GM19043 (cell line): ENCODE results near the gene ANKFN1.

Experiments
- ATAC-seq: cut with Tn5 transposase; IDR thresholded peaks from one replicate; pipeline ENCODE4 v1.9.1; 2021; ENCODE audit warnings: low read depth; ENCODE audit not compliant: unreplicated experiment

ANKFN1 gene

DNA sequence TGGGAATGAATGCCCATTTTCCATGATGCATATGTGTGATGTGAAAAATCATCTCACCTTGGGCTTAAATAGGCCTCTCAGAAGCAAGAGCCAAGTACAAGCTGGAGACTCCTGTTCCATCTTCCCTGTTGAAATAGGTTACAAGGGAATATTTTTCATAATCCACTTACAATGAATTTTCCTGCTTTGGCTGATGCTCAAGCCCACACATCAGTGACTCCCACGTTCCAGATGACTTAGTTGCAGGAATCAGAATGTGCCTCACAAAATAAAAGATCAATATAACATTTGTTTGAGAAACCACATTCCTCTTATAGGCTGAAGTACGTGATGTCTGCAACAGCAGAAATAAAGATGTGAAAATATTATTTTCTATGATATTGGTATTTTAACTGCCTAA lies 24.1 kb downstream of the ANKFN1 start:
- ATAC-seq: no peak

- no peak for ATAC-seq
Observed at GRCh38 chr17:56178203-56178602, 24.9 kb downstream of the ANKFN1 start.

GRCh38 chr17:56182081-56182480 lies 28.8 kb downstream of the ANKFN1 start:
- no peak for ATAC-seq

GRCh38 chr17:56184650-56185049 lies 31.4 kb downstream of the ANKFN1 start:
- no peak for ATAC-seq

DNA sequence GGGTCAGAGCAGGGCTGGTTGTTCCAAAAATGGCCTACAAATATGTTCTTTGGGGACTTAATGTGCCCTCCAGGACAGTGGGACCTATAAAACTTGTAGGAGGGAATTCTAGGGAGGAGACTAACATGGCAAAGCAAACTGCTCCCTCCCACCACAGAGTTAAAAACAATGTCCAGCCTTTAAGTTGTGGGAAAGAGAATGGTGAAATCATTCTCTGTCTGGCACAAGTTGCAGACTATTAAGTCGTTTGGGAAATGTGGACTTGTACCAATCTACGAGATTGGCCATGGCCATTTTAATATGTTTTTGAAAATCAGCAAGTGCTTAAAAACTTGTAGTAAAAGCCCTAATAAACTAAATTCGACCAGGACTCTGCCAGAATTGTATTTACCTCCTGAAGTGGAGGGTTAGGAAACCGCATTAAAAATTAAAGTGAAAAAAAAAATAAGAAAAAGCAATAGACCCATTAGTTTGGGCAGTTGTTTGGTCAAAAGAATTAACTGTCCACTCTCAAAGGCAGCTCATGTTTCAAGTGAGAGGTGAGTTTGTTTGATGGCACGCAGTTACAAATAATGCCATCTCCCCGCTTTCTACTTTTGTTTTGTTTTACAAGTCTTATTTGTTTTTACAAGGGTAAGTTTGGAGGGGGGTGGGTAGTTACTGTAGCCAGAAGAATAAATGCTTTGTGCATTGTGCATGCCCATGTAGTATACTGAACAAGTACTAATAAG lies 32.4 kb downstream of the ANKFN1 start:
- ATAC-seq: no peak

GRCh38 chr17:56186222-56186786 lies 33.0 kb downstream of the ANKFN1 start:
- ATAC-seq: no peak

GRCh38 chr17:56203430-56203829 lies 50.2 kb downstream of the ANKFN1 start:
- no peak for ATAC-seq

DNA sequence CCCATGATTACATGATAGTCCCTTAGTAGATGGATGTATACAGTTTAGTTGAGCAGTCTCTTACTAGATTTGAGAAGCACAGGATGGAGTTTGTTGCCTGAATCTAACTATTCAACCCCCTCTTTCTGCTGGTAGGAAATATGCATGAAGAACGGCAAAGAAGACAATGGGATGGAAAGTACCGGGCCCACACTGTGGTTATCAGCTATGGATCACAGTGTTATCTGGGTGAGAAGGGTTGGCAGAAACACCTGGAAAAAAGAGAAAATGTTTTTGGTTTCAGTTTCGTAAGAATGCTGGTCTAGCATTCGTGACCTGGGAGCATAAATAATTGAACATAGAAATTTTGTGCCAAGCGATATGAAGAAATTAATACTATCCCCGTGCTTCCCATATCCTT lies 53.1 kb downstream of the ANKFN1 start:
- ATAC-seq: no peak

- no peak for ATAC-seq
Observed at GRCh38 chr17:56213031-56213430, 59.8 kb downstream of the ANKFN1 start.

DNA sequence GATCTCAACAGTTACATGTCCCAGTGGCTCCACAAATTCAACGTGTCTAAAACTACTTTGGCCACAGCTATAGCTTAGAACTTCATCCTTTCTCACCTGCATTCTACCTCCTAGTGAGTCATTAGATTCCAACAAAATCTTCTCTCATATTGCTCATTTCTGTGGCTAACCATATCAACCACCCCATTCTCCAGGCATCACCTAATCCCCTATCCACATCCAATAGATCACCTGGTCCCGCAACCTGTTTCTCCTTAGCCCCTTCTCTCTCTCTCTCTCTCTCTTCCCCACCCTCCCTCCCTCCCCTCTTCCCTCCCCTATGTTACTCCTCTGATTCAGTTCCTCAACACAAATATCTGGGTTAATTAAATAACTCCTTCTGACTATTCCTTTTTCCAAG lies 64.6 kb downstream of the ANKFN1 start:
- no peak for ATAC-seq

- no peak for ATAC-seq
Observed at GRCh38 chr17:56222255-56222654, 69.0 kb downstream of the ANKFN1 start.

- no peak for ATAC-seq
Observed at GRCh38 chr17:56230660-56231059, 77.4 kb downstream of the ANKFN1 start.

DNA sequence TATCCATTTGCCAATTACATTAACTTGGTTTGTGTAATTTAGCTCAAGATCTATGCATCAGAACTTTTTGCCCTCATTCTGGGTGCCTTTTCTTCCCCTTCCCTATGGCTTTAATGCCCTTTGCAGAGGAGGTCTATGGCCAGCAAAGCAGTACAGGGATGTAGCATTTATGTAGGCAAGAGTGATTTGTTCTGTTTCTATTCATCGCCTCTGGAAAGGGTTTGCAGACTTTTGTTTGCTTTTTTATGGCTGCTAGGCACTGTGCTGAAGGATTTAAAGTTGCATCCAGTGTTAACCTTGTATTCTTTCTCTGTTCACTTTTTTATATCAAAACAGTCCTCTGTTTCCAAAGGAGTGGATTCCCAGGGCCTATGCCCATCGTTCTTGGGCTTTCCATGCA lies 78.0 kb downstream of the ANKFN1 start:
- ATAC-seq: no peak

- ATAC-seq: no peak
Observed at GRCh38 chr17:56231693-56232092, 78.4 kb downstream of the ANKFN1 start.

- ATAC-seq: no peak
Observed at GRCh38 chr17:56244268-56244890, 91.1 kb downstream of the ANKFN1 start.

DNA sequence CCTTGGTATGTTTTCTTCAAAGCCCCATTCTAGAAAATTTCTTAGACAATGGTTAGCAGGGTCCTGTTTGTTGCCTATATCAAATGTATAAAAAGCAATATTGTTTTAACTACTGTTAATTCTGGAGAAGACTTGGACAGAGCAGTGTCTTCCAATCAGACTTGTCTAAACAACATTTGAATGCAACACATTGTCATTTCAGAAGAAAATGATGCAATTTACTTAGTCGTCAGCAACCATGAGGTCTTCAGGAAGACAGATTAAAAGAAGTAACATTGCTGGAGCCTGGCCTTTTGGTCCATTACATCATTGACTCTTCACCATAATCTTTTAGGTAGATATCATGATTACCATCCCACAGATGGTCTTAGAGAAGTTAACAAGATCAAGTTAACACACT lies 94.5 kb downstream of the ANKFN1 start:
- ATAC-seq: no peak

GRCh38 chr17:56257075-56257474 lies 103.8 kb downstream of the ANKFN1 start:
- no peak for ATAC-seq

DNA sequence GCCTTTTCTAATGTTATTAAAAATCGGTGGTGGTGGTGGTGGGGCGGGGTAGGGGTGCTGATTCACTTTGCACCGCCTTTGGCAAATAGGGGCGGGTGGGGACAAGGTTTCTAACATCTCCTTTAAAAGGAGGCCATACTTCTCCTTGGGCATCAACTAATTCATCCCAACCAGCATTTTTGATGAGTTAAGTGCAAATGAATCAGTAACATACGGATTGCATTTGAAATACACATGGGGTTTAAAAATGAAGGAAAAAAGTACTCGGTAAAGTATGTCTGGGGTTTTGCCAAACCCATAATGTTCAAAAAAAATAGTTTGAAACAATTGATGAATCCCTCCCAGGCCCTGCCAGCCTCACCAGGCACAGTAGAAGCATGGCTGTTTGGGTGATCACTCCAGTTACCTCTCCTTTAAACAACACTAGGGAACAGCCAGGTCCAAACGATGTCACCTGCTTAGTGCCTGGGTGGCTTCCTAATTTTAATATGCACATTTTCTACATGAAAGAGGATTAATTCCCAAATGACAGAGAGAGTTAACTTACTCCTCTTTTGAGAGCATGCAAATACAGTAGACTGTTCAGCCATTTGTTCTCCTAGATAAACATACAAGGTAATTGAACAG lies 107.2 kb downstream of the ANKFN1 start:
- ATAC-seq: no peak

- ATAC-seq: no peak
Observed at GRCh38 chr17:56262803-56263202, 109.5 kb downstream of the ANKFN1 start.

DNA sequence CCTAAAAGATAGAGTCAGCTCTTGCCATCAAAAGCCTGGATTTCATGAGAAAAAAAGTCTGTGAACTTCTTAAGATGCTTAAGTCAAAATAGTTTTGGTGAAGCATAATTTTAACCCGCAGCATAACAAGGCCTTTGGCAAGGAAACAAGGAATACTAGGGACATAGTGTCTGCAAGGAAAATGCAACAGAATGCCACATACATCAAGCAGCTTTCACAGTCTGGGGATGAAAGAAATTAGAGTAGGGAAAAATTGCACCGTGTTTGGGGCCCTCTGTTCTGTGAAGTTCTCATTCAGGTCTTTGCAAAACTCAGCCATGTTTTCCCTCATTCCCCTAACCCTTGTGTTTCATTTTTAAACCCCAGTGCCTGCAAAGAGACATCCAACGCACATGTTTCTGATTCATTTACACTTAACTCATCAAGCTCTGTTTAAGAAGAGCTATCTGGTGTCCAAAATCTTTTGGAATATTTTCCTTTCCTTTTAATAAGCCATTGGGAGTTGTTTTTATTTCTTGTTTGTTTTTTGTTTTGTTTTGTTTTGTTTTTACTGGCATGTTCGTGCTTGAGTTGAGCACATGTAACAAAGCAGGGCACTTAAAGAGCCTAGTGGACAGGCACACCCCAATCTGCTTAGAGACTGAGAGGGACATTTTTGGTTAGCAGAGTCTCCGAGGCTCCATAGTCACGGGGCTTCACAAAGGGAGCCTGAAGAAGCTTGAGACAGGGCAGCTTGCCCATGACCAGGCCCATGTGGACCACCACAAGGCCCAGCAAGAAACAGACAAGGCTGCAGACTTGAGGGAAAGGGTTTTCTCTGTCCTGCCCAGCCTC lies 116.5 kb downstream of the ANKFN1 start:
- ATAC-seq: no peak

GRCh38 chr17:56274491-56274890 lies 121.2 kb downstream of the ANKFN1 start:
- ATAC-seq: no peak
